NOMO-1 (cell line): ENCODE data around the gene PRKCH.

ENCODE experiments used
- DNase-seq, 2 experiments: peaks; one replicate each; lab custom pipeline; 2025; ENCODE audit not compliant: unreplicated experiment in 2 of 2; lab: John Stamatoyannopoulos, UW

Gene PRKCH

GRCh38 chr14:61505815-61506809 is 184.7 kb downstream of the PRKCH start:
- no peak for DNase-seq

DNA sequence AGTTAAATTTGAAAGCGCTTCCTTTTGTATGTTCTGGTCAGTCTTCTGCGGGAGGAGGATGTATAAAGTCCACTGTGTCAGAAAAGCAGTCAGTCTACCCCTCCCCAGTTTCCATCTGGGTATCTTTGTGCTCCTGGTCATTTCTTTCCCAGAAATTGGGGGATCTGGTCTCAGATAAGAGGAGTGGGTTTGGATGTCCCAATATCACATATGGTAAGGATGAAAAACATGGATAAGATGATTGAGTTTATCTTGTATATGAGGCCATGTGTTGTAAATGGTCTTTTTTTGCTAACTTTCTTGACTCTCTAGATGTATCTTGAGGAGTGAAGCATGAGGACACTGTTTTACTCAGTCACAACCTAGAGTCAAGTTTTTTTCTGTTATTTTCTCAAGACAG is 187.1 kb downstream of the PRKCH start:
- DNase-seq: no peak

DNA sequence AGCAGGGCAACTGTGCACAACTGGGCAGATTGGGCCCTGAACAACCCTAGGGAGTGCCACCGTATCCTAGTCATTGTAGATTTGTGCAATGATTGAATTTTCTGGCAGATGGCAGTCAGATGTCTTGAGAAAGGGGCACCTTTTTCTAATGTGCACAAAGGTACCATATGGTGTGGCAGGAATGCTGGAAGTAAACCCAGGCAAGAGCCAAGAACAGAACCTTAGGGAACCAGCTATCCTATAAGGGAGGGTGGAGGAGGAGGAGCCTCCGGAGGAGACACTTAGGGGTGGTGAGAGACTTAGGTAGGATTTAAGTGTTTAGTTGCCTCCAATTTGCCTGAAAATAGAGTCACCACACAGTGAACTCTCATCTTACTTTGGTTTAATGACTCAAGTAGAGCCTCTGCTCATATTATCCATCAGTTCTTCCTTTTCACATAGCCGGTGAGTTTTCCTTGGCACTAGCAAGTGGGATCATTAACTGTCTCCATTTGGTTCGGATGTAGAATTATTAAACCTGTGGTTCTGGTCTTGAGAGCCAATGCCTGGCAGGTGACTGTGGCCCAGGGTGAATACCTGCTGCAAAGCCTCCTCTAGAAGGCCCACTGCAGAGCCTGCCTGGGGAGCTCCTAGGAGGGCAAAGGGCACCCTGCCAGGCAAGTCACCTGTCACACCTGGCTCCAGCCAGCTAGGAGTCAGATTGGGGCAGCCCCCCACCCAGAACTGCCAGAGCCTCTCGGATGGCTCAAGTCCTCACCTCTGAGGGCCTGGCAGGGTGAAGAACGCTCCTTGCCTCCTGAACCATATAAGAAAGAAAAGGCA is 189.6 kb downstream of the PRKCH start:
- no peak for DNase-seq

GRCh38 chr14:61511558-61511948 is 190.2 kb downstream of the PRKCH start:
- no peak for DNase-seq

- no peak for DNase-seq
Observed at GRCh38 chr14:61512026-61512834, 190.9 kb downstream of the PRKCH start.

GRCh38 chr14:61513986-61514830 is 192.8 kb downstream of the PRKCH start:
- DNase-seq: no peak

- no peak for DNase-seq
Observed at GRCh38 chr14:61514927-61515326, 193.5 kb downstream of the PRKCH start.

GRCh38 chr14:61515436-61516117 is 194.2 kb downstream of the PRKCH start:
- DNase-seq: no peak

DNA sequence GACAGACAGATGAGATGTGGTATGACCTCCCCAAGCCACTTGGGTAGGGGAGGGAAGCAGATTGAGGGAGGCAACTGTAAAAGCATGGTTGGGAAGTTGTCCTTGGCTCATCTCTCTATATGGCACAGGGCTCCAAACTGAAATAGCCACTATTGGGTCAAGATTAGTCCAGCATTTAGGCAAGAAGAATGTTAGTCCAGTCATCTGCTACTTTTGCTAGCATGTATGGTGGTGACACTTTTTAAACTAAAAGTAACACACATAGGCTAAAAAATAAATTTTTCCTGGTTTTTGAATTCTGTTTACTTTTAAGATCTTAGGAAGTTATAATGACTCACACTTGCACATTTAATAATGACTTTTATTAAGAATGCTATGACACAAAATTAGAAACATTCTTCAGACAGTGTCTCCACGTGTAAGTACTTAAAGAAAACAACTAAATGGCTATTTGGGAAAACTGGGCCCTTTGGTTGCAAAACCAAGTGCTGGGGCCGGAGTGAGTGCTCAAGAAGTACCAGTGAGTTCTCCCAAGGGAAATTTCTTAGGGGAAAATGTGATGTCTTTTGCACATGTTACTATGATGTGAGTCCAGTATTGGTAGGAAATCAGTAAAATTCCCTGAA is 194.9 kb downstream of the PRKCH start:
- DNase-seq: no peak

DNA sequence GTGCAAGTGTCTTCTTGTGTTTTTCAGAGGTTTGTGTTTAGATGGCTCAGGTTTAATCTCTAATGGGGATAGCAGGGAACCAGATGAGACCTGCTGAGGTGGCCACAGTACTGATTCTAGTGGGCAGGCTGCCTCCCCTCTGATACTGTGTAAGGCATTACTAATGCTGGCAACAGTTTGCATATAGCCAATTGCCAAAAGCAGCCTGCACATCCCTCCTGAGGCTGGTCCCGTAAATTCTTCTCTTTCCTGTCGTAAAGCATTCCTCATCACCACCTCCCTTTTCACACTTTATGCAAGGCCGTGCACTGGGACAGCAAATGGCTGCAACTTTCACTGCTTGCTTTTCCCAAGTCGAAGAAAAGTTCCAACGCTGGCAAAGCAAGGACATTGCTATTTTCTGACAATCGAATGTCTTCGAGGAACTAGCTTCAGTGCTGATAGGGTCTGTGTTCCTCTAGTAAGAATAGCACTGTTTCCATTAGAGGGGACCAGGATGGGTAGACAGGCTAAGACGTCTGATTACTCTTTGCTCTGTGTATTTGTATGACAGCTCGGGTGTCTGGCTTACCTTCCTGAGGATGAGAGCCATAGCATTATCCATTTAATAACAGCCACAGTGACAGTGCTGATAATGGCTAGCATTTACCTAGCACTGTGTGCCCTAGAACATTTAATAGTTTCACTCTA is 195.7 kb downstream of the PRKCH start:
- no peak for DNase-seq

- no peak for DNase-seq
Observed at GRCh38 chr14:61517911-61518384, 196.6 kb downstream of the PRKCH start.

GRCh38 chr14:61518403-61518802 is 197.0 kb downstream of the PRKCH start:
- DNase-seq: no peak

GRCh38 chr14:61519106-61519505 is 197.7 kb downstream of the PRKCH start:
- no peak for DNase-seq

DNA sequence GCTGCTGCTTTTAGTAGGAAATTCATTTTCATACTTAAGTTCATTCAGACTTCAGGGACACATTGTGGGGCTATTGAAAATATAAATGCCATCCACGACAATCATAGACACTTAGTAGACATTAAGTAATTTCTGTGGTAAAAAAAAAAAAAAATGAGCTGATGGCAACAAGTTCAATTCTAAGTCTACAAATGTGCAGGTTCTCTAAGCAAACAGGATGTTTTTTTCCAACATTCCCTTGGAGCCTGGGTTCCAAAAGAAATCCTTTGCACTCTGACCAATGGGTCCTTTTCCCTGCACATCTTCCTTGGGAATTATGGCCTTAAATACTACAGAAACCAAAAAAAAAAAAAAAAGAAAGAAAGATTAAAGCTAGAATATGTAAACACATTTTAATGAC is 198.4 kb downstream of the PRKCH start:
- no peak for DNase-seq

DNA sequence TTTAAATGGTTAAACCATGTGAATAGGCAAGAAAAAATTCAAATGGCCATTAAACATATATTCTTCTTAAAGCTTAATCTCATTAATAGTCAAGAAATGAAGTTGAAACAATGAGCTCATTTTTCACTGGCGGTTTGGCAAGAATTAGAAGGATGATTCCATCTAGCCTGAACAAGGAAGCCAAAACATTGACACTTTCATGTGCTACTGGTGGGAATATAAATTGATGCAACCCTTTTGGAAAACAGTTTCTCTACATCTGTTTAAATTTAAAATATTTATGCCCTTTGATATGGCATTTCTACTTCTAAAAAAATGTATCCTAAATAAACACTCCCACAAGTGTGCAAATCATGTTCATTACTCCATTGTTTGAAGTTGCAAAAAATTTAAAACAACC is 199.2 kb downstream of the PRKCH start:
- DNase-seq: no peak

DNA sequence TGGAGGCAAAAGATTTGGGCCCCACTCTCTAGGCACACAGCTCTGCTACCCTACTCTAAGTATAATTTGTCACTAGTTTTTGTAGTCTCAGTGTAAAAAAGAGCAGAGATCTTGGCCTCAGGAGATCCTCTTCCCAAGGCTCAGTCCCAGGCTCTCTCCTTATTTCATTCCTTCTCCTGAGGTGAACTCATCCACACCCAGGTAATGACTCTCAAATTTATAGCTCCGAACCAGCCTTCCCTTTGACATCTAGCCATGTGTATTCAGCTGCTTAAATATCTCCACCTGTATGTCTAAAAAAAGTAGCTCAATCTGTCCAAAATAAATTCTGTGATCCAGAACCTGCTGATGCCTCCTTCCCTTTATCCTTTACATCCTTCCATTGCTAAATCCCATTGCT is 200.4 kb downstream of the PRKCH start:
- no peak for DNase-seq

DNA sequence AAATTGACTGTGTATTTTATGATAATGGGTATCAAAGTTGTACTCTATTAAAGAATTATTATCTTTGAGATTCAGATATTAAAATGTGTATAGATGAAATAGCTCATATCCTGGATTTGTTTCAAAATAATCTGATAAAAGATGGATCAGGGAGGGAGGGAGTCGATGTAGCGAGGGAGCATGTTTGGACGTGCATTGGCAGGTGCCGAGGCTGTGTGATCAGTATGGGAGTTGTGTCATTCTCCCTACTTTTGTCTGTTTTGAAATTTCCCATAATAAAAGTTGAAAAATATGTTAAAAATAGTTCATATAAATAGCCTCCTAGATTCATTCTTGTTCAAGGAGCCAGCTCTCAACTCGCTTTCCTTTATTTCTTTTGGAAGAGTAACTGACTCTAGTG is 202.4 kb downstream of the PRKCH start:
- DNase-seq: no peak

- DNase-seq: no peak
Observed at GRCh38 chr14:61524211-61524806, 202.9 kb downstream of the PRKCH start.
